Measurements from ENCODE around the gene KRTAP15-1.

Gene KRTAP15-1

DNA sequence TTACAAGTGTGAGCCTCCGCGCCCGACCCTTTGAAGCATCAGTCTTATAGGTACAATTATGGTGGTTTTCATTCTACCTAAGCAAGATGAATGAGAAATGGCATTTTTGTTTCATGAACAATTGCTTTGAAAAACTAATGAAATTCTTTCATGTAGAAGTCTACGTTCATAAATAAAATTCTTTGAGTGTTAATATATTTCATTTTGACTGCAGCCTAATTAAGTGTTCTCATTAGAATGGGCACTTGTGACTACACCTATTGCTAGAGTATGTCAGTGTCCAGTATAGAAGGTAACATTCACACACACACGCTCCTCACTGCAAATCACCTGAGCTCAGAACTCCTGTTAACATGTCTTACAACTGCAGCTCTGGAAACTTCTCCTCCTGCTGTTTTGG is at the start of gene KRTAP15-1:
Gene KRTAP15-1 (plus strand): TSS at position 301 of the 400 bp plus-strand sequence. CDS start 53 bp downstream, at position 354.
- DNase-seq (ENCODE audit: low read depth) = no peak

DNA sequence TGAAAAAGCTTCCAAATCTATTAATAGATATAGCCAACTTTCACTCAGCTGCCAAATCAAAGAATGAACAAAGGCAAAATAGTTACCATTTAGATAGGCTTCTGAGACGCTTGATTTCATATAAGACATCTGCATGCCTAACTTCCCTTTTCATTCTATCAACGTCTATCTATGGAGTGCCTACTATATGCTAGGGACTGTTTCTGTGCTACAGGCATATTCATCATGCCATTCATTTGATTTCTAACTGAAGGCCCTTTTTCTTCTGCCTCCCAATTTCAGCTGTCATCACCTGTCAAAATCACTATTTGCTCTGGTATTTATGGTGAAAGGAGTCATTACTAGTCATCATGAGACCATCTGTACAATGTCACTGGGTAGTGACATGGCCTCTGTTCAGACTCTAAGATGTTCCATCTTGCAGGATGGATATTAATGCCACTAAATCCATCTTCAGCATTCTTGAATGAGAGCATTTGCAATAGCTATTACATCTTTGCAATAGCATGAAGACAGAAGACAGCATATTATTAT is 48.5 kb upstream of the KRTAP15-1 start:
- DNase-seq (ENCODE audit: low read depth) = no peak

DNA sequence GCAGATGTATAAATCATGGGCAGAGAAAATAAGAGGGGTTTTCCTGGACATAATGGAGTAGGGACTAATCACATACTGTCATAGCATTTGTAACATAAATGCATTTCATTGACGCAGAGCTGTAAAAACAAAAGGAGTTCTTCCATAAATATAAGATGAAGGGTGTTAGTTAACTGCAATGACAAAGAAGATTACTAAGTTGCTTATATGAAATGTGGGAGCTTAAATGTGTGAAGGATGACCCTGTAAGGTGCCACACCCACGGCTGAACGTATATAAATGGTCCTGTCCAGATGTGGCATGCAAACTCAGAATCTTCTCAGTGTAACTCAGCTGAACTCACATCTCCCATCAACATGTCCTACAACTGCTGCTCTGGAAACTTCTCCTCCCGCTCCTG is 44.3 kb upstream of the KRTAP15-1 start, which contains the start of gene KRTAP13-1:
Gene KRTAP13-1 (plus strand): TSS at position 301 of the 400 bp plus-strand sequence. CDS start 56 bp downstream, at position 357.
- DNase-seq (ENCODE audit: low read depth) = no peak

DNA sequence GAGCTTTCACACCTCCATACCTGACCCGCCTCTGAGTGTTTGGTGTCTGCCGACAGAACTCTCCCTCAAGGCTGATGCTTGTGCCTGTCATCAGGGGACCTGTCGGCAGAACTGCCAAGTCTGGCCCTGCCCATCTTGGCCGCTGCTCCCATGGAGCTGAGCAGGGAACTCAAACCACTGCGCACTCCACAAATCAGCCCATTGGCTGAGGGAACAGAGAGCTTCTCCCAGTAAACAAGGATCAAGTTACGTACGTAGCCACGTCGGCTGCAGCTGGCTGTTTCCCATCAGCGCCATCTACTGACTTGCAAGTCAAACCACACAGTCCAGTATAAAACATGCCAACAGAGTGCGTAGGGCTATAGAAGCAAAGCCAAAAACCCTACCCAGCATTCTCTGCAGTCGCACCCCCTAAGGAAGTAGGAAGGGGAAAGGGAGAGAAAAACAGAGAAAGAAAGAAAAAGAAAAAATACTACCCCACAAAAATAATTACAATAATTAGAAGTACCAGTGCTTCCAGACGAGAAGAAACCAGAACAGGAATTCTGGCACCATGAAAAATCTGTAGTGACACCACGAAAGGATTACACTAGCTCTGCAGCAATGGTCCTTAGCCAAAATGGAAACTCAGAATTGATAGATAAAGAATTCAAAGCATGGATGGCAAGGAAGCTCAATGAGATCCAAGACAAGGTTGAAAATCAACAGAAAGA is 31.1 kb upstream of the KRTAP15-1 start:
- DNase-seq (ENCODE audit: low read depth) = peak; percentile 19

DNA sequence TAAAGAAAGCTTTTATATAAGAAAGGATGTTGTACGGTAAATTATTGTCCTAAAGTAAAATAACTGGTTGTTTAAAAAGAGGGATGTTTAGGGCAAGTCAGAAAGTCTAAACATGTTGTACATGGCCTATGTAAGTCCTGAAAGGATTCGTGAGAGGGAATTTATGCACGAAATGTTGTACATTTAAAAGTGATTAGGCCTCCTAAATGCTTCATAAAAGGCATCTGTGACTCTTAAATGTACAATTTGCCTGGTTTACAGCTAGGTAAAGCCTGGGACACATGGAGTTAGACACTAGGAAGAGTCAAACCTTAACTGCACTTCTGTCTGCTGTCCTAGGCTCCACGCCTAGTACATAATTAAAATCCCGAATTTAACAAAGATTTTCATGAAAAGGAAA is 24.1 kb upstream of the KRTAP15-1 start:
- no peak for DNase-seq (ENCODE audit: low read depth)

- DNase-seq (ENCODE audit: low read depth) = no peak
Observed at GRCh38 chr21:30425826-30426225, 14.2 kb upstream of the KRTAP15-1 start, which contains the start of gene KRTAP13-3. KRTAP13-3 (minus strand) TSS chr21:30425926; CDS start chr21:30425912, 14 bp downstream.

DNA sequence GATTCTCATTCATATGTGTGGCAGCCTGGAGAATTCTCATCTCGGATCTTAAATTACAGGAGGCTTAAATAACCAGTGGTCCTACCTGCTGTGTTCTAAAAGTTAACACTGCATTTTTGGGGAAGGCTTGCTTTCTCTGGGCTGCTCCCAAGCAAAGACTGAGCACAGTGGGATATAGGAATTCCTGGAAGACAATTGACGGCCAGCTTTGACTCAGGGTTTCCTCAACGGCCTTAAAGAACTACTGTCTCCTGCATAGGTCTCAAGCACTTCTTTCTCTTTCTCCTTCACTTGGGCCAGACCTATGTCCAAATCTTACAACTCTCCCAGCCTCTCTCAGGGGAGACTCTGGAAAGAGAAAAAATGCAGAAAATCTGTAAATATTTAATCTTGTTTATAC is 13.3 kb upstream of the KRTAP15-1 start:
- no peak for DNase-seq (ENCODE audit: low read depth)

- no peak for DNase-seq (ENCODE audit: low read depth)
Observed at GRCh38 chr21:30430170-30430655, 9.9 kb upstream of the KRTAP15-1 start, which contains the start of gene KRTAP13-4. KRTAP13-4 (plus strand) TSS chr21:30430220; CDS start chr21:30430276, 56 bp downstream.

GRCh38 chr21:30434033-30434631 is 5.9 kb upstream of the KRTAP15-1 start:
- DNase-seq (ENCODE audit: low read depth) = peak; percentile 1

DNA sequence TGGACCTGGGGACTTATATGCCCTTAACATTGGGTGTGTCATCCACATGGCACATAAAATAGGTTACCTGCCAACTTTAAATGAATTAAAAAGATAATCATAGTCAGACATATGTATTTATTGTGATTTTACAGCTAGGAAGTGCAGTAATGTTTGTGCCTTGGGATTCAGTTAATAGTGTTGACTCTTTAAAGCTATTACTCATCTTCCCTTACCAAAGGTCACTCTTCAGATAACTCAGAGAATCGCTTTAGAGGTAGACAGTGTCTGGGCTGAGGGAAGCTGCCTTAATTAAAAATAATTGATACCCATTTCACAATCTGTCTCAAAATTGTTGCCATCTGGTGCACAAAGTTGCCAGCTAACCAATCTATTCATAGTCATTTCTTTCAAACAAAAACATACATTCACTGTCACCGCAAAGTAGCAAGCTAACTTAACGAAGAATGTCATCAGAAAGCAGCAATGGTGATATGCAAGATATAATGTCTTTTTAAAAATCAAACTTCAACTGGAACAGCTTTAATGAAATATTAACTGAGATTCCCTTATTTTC is 3.0 kb upstream of the KRTAP15-1 start:
- no peak for DNase-seq (ENCODE audit: low read depth)

GRCh38 chr21:30443226-30443625 is 3.2 kb downstream of the KRTAP15-1 start:
- DNase-seq (ENCODE audit: low read depth) = no peak

DNA sequence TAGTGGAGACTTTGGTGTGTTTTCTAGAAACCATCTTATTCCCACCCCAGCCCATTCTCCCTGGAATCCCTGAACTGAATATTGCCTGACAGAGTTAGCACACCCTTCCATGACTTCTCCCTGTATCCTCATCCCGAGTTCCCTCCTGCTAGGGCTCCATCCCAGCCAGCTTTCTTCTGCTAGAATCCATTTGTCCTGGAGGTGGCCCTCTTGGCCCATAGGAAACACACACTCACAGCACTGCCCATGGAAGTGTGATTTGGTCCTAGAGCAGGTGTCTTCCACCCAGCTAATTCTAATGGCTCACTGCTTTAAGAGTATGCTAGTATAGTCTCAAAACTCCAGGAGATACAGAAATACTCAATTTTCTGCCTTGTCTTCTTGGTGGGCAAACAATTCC is 4.1 kb downstream of the KRTAP15-1 start:
- no peak for DNase-seq (ENCODE audit: low read depth)

DNA sequence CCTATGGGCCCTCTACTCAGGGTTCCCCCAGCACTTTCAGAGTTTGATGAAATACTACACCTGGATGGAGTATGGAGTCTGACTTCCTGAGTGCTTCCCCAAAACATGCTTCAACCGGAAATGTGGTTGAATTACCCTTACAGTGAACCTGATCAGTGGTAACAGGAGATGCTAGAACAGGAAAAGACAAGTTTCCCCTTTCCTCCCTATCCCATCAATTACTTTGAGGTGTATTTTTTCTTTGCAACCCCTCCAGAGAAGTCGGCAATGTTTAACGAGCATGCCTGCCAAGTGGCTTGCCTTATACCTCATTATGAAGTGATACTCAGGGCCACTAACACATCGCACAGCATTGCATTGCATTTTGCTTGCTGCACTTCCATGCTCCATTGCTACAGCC is 7.0 kb downstream of the KRTAP15-1 start:
- no peak for DNase-seq (ENCODE audit: low read depth)

DNA sequence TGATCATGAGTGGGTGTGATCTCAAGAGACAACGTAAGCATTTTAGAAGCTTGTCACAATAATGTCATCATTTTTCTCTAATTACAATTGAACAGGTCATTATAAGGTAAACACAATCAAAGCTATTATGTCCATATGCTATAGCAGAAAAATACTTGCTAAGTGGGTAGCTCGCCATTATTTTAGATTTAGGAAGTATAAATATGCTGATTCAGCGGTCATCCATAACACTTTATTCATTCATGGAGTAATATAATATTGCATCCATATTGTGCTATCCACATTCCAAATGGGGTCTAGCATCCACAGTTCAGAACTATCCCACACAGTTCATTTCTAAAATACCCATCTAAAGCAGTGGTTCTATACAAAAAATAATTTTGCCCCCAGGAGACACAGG is 8.4 kb downstream of the KRTAP15-1 start:
- DNase-seq (ENCODE audit: low read depth) = no peak

GRCh38 chr21:30463713-30464112 is 23.6 kb downstream of the KRTAP15-1 start:
- DNase-seq (ENCODE audit: low read depth) = no peak

- DNase-seq (ENCODE audit: low read depth) = no peak
Observed at GRCh38 chr21:30468900-30469714, 29.0 kb downstream of the KRTAP15-1 start.

DNA sequence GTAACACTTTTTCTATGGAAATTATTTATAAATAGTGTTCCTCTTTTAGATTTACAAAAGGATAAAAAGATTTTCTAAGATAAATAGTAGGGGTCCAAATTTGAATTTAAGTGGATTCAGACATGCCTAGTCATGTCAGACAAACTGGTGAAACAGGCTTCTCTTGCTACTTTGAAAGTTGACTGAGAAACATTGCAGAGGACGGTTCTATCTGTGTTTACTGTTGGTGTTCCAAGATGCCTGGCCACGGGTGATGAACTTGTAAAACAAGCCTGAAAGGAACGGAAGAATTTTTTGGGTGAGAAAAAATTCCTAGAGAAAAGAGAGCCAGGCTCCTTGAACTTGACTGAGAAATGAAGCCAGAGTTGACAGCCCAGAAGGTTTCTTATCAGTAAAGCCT is 37.9 kb downstream of the KRTAP15-1 start:
- DNase-seq (ENCODE audit: low read depth) = no peak

- DNase-seq (ENCODE audit: low read depth) = no peak
Observed at GRCh38 chr21:30479259-30479658, 39.2 kb downstream of the KRTAP15-1 start.

DNA sequence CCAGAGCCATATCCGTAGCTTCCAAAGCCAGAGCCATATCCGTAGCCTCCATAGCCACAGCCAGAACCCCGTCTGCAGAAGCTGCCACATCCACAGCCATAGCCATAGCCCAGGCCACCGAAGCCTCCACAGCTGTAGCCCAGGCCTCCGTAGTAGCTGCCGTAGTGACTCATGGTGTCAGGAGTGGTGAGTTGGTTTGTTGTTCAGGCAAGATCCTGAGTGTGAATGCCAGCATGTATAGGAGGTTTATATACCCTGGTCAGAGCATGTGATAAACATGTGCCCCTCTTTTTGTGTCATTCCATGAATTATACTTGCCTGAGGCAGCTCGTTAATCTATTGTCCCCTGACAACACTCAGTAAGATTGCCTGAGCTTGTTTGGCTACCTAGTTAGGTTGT is 40.1 kb downstream of the KRTAP15-1 start, which contains the start of gene KRTAP19-1:
Gene KRTAP19-1 (minus strand): TSS at position 223 of the 400 bp plus-strand sequence. CDS start 50 bp downstream, at position 173.
- DNase-seq (ENCODE audit: low read depth) = no peak

- DNase-seq (ENCODE audit: low read depth) = no peak
Observed at GRCh38 chr21:30482130-30482529, 42.1 kb downstream of the KRTAP15-1 start.

DNA sequence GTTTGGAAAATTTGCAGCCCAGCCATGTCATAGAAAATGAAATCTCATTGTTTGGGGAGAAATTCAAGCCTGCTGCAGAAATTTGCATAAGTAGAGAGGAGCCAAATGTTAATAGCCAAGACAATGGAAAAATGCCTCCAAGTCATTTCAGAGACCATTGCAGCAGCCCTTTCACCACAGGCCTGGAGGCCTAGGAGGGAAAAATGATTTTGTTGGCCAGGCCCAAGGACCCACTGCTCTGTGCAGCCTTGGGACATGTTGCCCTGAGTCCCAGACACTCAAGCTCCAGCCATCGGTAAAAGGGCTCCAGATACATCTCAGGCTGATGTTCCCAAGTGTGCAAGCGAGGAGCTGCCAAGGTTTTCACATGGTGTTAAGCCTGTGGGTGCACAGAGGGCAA is 46.1 kb downstream of the KRTAP15-1 start:
- no peak for DNase-seq (ENCODE audit: low read depth)

GRCh38 chr21:30487336-30487735 is 47.3 kb downstream of the KRTAP15-1 start, which contains the start of gene KRTAP19-2:
KRTAP19-2 (minus strand) TSS chr21:30487436; CDS start chr21:30487348, 88 bp downstream.
- no peak for DNase-seq (ENCODE audit: low read depth)

Data from amniotic epithelial cell (primary cell).